HG03196 (cell line): Measurements from ENCODE around the gene CTNNB1.
"Not testable (repeated sequence)": the region's sequence is repeated elsewhere in the genome, so short reads cannot be mapped to it uniquely, and the experiment has no call there.

Experiments used
- ATAC-seq: cut with Tn5 transposase; IDR thresholded peaks from one replicate; pipeline ENCODE4 v1.9.1; 2021; ENCODE audit not compliant: unreplicated experiment

Gene CTNNB1

GRCh38 chr3:41248525-41248924, 49.2 kb downstream of the CTNNB1 start:
- ATAC-seq, result no peak

- no peak for ATAC-seq
Measured at GRCh38 chr3:41249318-41249717, 50.0 kb downstream of the CTNNB1 start.

GRCh38 chr3:41250825-41251224, 51.5 kb downstream of the CTNNB1 start:
- no peak for ATAC-seq

GRCh38 chr3:41251593-41251992, 52.3 kb downstream of the CTNNB1 start:
- no peak for ATAC-seq

GRCh38 chr3:41258239-41258800, 59.0 kb downstream of the CTNNB1 start:
- ATAC-seq, result no peak

- no peak for ATAC-seq
Measured at GRCh38 chr3:41259449-41260062, 60.3 kb downstream of the CTNNB1 start.

- ATAC-seq, result no peak
Measured at GRCh38 chr3:41260063-41260450, 60.8 kb downstream of the CTNNB1 start.

GRCh38 chr3:41265011-41265545, 65.8 kb downstream of the CTNNB1 start:
- ATAC-seq, result no peak

GRCh38 chr3:41265823-41266273, 66.5 kb downstream of the CTNNB1 start:
- no peak for ATAC-seq

GRCh38 chr3:41267975-41268640, 68.8 kb downstream of the CTNNB1 start:
- no peak for ATAC-seq

GRCh38 chr3:41272667-41273066, 73.4 kb downstream of the CTNNB1 start:
- no peak for ATAC-seq

- no peak for ATAC-seq
Measured at GRCh38 chr3:41274944-41275668, 75.8 kb downstream of the CTNNB1 start.

- ATAC-seq, result no peak
Measured at GRCh38 chr3:41276191-41276590, 76.9 kb downstream of the CTNNB1 start.

- ATAC-seq, result no peak
Measured at GRCh38 chr3:41277790-41278465, 78.6 kb downstream of the CTNNB1 start.

- not testable (repeated sequence) for ATAC-seq
Measured at GRCh38 chr3:41284934-41285333, 85.6 kb downstream of the CTNNB1 start.

GRCh38 chr3:41286305-41286704, 87.0 kb downstream of the CTNNB1 start:
- no peak for ATAC-seq

- no peak for ATAC-seq
Measured at GRCh38 chr3:41288785-41289184, 89.5 kb downstream of the CTNNB1 start.
